Measurements from ENCODE around the gene CGB2.

The CGB2 gene

DNA sequence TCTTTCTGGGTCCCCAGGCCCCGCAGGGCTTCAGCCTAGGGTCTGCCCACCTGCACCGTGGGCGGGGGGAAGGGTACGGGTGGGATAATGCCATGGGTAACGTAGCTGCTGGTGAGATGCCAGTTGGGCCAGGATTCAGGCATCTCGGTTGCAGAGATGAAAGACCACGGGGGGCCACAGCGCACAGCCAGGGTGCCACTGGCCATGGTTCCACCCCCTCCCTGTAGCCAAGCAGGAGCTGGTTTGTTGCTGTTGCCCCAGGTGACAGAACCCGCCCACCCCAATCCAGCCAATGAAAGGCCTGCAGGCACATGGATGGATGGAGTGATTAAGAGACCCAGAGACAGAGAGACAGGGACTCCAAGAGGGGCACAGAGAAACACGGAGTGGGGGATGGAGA, 26.9 kb downstream of the CGB2 start:
- TF ChIP-seq GATA2 (IDR thresholded peaks at IDR 0.05; ENCODE audit: low read depth, low read length) (no peak), GATA3 (IDR thresholded peaks at IDR 0.05; ENCODE audit: low read depth, low read length) (no peak)

DNA sequence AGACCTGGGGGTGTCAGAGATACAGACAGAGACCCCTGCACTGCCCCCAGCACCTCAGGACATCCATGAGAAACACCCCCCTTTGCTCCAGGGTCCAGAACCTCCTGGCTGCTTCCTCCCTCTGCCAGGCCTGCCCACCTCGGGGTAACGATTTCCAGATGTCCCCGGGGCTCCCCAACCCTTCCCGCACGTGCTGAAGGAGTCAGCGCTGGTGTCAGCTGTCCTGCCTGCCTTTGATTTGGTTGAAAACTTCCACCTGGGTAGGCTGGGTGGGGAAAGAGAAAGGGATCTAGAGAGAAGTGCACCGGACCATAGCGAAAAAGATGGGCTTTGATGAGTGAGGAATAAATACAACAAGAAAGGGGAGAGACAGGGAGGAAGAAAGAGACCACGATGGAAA, 27.4 kb downstream of the CGB2 start:
- TF ChIP-seq GATA2 (IDR thresholded peaks at IDR 0.05; ENCODE audit: low read depth, low read length) (no peak), GATA3 (IDR thresholded peaks at IDR 0.05; ENCODE audit: low read depth, low read length) (no peak)

DNA sequence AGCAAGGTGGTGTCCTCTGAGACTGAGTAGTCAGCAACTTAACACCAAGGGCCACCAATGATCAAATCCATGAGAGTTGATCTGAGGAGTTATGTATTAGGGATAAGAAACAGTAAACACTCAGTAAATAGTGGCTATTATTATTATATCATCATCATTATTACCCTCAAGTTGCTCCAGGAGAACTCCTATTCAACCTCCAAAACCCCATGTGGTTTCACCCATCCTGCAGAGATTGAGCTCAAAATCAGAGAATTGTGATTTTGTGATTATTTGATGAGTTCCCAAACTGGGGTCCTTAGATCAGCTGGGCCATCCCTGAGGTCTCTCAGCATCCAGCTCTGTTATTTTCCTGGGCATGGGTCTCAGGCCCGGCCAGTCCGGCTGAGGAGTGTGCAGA, 29.3 kb downstream of the CGB2 start:
- TF ChIP-seq GATA3 (IDR thresholded peaks at IDR 0.05; ENCODE audit: low read depth, low read length) (no peak), GATA2 (IDR thresholded peaks at IDR 0.05; ENCODE audit: low read depth, low read length) (no peak)

DNA sequence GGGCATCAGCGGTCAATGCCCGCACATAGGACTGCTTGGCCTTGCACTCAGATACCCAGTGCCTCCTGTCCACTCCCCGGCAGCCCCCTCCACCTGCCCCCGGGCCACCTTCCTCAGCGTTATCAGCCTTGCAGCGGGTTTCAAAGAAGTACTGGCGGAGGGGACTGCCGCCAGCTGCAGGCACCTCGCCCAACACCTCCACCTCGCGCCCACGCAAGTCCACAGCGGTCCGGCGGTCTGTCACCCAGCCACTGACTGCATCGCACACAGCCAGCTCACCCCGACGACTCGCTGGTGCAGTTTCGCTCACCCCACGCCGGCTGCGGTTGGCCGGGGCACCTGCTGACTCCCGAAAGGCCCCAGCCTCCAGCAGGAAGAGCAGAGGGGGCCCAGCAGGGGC, 29.8 kb downstream of the CGB2 start:
- TF ChIP-seq GATA3 (IDR thresholded peaks at IDR 0.05; ENCODE audit: low read depth, low read length) = no peak
- TF ChIP-seq GATA2 (IDR thresholded peaks at IDR 0.05; ENCODE audit: low read depth, low read length) = no peak

DNA sequence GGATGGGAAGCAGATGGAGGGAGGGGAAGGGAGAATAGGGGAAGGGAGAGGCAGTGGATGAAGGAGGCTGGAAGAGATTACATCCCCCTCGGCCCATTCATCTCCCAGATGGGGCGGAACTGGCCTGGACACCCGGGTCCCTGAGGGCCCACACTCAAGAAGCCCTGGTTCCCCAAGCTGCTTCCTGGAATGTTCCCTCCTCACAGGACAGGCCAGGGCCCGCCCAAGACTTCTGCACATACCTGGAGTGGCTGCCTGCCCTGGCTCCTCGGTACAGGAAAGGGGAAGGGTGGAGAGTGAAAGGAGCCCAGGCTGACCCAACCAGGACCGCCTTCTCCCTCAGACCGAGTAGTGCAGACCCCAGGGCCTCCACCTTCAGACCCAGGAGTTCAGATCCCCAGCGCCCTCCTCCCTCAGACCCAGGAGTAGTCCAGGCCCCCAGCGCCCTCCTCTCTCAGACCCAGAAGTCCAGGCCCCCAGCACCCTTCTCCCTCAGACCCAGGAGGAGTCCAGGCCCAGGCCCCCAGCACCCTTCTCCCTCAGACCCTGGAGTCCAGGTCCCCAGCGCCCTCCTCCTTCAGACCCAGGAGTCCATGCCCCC, 32.4 kb downstream of the CGB2 start:
- TF ChIP-seq GATA3 (IDR thresholded peaks at IDR 0.05; ENCODE audit: low read depth, low read length) (no peak), GATA2 (IDR thresholded peaks at IDR 0.05; ENCODE audit: low read depth, low read length) (no peak)

DNA sequence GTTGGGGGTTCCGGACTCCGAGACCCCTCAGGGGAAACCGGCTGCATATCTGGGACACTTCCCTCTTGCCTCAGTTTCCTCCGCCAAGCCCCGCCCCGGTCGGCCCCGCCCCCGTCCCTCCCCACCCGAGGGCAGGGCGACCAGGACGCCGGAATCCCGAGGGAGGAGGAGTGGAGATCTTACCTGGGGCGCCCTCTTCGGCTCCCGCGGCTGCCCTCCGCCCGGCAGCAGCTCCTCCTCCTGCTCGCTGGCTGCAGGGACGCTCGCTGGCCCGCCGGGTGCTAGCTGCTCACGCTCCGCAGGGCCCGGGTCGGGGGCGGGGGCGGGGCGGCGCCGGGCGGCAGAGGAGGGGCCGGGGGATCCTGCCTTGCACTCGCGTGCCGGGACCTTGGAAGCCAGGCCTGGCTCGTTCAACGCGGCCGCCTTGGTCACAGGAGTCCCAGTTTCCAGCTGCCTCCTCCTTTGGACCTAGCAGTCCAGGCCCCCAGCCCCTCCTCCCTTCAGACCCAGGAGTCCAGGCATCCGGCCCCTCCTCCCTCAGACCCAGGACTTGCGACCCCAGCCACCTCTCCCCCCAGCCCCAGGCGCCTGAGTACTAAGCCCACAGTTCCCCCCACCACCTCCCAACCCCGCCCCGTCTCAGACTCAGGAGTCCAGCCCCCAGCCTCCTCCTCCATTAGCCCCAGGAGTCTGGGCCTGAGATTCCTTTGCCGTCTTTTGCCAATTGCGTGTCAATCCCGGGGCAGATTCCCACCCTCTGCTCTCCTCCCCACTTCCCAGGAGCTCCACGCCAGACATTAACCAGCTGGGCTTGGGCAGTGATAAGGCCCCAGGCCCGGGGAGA, 33.3 kb downstream of the CGB2 start, which contains the start of gene NTF4:
Gene NTF4, minus strand, starts transcription at position 51 of the 844 bp plus-strand sequence. CDS start 2,821 bp downstream, outside the sequence.
- TF ChIP-seq GATA3 (IDR thresholded peaks at IDR 0.05; ENCODE audit: low read depth, low read length) (no peak), GATA2 (IDR thresholded peaks at IDR 0.05; ENCODE audit: low read depth, low read length) (no peak)

DNA sequence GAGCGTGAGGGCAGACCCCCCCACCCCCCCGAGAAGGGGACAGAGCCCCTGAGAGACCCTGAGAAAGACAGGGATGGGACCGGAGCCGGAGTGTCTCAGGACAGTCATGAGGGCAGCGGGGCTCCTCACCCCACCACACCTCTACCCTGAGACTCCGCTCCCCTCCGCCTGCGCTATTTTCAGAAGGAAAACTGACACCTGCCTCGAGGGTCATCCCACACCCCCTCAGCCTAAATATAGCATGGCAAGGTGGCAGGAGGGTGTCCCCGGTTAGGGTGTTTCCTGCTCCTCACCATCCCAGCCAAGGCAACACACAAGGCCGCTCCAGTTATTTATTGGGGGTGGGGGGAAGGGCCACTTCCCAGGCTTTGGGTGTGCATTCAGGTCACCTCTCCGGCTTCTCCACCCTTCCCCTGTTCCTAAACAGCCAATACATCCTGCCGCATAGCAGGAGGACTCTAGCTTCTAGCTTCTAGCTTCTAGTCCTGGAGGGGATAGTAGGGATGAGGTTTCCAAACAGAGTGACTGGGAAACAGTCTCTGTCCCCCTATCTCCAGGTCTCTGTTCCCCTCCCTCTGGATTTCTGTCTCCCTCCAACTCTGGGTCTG, 34.3 kb downstream of the CGB2 start:
- no peak for TF ChIP-seq GATA3 (IDR thresholded peaks at IDR 0.05; ENCODE audit: low read depth, low read length)
- TF ChIP-seq GATA2 (IDR thresholded peaks at IDR 0.05; ENCODE audit: low read depth, low read length) = no peak

DNA sequence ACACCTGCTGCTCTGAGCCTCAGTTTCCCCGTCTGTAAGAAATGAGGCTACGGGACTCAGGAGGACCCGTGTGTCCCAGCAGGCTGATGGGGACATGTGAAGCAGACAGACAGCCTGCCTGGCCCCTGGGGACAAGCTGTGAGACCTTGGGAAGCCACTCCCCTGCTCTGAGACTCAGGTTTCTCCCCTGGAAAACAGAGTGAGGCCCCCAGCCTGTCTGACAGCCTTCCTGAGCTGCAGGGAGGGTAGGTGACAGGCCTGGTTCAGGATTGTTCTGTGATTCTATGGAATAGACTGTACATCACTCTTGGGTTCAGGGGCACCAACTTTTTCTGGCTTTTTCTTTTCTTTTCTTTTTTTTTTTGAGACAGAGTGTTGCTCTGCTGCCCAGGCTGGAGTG, 35.9 kb downstream of the CGB2 start:
- no peak for TF ChIP-seq GATA3 (IDR thresholded peaks at IDR 0.05; ENCODE audit: low read depth, low read length)

DNA sequence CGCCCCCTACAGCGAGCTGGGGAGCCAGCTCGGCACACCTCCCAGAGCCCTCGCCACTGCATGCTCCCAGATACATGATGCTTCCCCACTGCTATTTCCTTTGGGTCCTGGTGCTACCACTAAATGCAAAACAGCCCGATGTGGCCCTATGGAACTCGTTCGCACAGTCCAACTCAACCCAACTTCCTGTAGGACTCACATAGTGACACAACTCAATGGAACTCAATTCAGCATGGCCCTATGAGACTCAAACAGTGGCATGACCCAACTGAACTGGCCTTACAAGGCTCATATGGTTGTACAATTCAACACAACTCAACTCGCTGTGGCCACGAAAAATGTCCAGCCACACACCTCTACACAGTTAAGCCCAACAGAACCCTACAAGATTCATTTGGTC, 37.3 kb downstream of the CGB2 start:
- no peak for TF ChIP-seq GATA2 (IDR thresholded peaks at IDR 0.05; ENCODE audit: low read depth, low read length)
- TF ChIP-seq GATA3 (IDR thresholded peaks at IDR 0.05; ENCODE audit: low read depth, low read length) = no peak

DNA sequence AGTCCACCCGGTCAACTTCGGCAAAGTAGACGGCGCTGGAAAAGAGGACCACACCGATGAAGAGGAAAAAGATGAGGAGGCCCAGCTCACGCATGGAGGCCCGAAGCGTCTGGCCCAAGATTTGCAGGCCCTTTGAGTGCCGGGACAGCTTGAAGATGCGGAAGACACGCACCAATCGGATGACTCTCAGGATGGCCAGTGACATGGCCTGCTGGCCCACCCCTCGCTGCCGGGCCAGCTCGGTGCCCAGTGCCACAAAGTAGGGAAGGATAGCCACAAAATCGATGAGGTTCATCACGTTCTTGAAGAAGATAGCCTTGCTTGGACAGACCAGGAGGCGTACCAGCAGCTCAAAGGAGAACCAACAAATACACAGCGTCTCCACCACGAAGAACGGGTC, 38.7 kb downstream of the CGB2 start:
- TF ChIP-seq GATA2 (IDR thresholded peaks at IDR 0.05; ENCODE audit: low read depth, low read length) (no peak), GATA3 (IDR thresholded peaks at IDR 0.05; ENCODE audit: low read depth, low read length) (no peak)

DNA sequence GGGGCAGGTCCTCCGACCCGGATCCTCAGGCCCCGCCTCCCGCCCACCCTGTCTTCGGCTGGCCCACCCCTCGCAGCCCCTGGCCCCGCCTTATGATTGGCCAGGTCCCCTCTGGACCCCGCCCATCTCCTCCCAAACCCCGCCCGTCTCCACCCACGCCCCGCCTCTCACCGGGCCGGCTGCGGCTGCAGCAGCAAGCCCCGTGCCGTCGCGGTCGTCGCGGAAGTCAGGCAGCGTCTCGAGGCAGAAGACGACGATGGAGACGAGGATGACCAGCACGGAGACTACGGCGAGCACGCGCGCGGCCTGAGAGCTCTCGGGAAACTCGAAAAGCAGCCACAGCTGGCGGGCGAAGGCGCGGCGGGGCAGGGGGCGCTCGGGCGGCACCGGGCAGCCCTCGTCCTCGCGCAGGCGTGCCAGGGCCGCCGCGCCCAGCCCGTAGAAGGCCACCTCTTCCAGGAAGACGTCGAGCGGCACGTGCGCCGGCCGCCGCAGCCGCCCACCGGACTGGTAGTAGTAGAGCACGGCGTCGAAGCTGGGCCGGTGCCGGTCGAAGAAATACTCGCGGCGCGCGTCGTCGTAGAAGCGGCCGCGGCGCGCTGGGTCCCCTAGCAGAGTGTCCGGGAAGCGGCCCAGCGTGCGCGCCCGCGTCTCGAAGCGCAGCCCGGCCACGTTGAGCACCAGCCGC, 40.3 kb downstream of the CGB2 start:
- no peak for TF ChIP-seq GATA3 (IDR thresholded peaks at IDR 0.05; ENCODE audit: low read depth, low read length)

DNA sequence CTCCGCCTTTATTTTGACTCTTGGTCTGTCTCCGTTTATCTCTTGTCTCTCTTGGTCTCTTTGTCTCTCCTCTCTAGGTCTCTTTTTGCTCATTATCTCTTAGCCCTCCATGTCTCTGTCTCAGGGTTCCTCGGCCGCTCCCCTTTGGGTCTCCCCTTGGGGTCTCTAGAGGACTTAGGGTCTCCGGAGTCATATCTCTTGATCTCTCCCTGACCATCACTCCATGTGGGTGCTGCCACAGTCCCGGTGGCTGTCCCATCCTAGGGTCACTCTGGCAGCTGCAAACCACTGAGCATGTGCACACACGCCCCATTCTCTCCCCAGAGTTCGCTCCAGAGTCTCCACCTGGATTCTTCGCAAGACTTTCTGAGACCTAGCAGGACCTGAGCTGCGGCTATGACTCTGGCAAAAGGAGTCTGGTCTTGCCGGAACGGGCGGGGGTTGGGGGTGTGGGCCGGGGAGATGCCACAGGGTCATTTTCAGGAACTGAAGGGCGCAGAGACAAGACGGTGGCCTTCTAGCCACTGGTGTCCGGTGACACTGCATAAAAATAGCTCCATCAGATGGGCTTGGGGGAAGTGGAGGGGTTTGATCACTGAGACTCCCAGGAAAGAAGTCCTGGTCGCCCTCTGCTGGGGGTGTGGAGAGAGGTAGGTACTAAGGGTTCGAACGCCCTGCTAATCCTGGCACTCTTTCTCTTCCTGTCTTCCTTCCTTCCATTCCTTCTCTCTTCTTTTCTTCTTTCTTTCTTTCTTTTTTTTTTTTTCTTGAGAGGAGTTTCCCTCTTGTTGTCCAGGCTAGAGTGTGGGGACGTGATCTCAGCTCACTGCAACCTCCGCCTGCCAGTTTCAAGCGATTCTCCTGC, 42.1 kb downstream of the CGB2 start:
- TF ChIP-seq GATA3 (IDR thresholded peaks at IDR 0.05; ENCODE audit: low read depth, low read length) = no peak
- TF ChIP-seq GATA2 (IDR thresholded peaks at IDR 0.05; ENCODE audit: low read depth, low read length) = no peak

DNA sequence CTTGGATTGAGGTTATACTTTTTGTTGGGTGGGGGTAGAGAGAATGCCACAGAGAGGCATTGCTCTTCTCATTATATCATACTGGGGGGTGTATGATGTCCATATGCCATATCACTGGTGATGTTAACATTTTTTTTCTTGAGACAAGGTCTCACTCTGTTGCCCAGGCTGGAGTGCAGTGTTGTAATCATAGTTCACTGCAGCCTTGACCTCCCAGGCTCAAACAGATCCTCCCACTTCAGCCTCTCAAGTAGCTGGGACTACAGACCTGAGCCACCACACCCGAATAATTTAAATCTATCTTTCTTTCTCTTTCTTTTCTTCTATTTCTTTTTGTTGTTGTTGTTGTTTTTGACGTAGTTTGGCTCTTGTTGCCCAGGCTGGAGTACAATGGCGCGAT, 48.7 kb downstream of the CGB2 start:
- TF ChIP-seq GATA3 (IDR thresholded peaks at IDR 0.05; ENCODE audit: low read depth, low read length) (no peak), GATA2 (IDR thresholded peaks at IDR 0.05; ENCODE audit: low read depth, low read length) (no peak)

DNA sequence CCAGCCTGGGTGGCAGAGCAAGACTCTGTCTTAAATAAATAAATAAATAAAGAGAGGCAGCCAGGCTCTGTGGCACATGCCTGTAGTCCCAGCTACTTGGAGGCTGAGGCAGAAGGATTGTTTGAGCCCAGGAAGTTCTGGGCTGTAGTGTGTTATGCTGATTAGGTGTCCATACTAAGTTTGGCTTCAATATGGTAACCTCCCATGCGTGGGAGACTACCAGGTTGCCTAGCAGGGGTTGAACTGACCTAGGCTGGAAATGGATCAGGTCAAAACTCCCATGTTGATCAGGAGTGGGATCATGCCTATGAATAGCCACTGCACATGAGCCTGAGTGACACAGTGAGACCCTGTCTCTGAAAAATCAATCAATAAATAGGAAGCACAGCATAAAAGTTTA, 49.6 kb downstream of the CGB2 start:
- TF ChIP-seq GATA3 (IDR thresholded peaks at IDR 0.05; ENCODE audit: low read depth, low read length) (no peak), GATA2 (IDR thresholded peaks at IDR 0.05; ENCODE audit: low read depth, low read length) (no peak)

Data from SH-SY5Y (cell line).